Tongue (tissue), 2 donors: ENCODE measurements around the gene MAGI1. TPM values are rescaled to one million over a fixed set of nuclear protein-coding genes. Genes with fewer than 3 reads are reported as not detected.

Source experiments
- DNase-seq: peaks from one replicate; pipeline ENCODE4 v3.0.0-alpha.2; 2015
- total RNA-seq: library from RNA; depleted of rRNA; stranded (reverse); fragments of >200 nt; gene quantifications from one replicate; pipeline ENCODE4 v1.2.3, GENCODE V29; 2014

Gene MAGI1
- total RNA-seq, 1 donor from 2014 or later: 62.1 TPM

- DNase-seq: peak; percentile 48
Observed at GRCh38 chr3:65793495-65794200, 245.1 kb downstream of the MAGI1 start.

- DNase-seq: peak; percentile 45
Observed at GRCh38 chr3:65788461-65788860, 250.3 kb downstream of the MAGI1 start.

GRCh38 chr3:65787827-65788226 is 250.9 kb downstream of the MAGI1 start:
- DNase-seq: no peak

- DNase-seq: no peak
Observed at GRCh38 chr3:65787340-65787739, 251.4 kb downstream of the MAGI1 start.

GRCh38 chr3:65786890-65787289 is 251.8 kb downstream of the MAGI1 start:
- DNase-seq: no peak

- DNase-seq: peak; percentile 82
Observed at GRCh38 chr3:65785065-65785645, 253.6 kb downstream of the MAGI1 start.

- DNase-seq: no peak
Observed at GRCh38 chr3:65783117-65783516, 255.6 kb downstream of the MAGI1 start.

- no peak for DNase-seq
Observed at GRCh38 chr3:65781594-65781993, 257.1 kb downstream of the MAGI1 start.

- no peak for DNase-seq
Observed at GRCh38 chr3:65779390-65779789, 259.3 kb downstream of the MAGI1 start.

GRCh38 chr3:65778968-65779367 is 259.8 kb downstream of the MAGI1 start:
- DNase-seq: no peak

GRCh38 chr3:65777050-65777449 is 261.7 kb downstream of the MAGI1 start:
- DNase-seq: no peak

GRCh38 chr3:65776494-65776893 is 262.2 kb downstream of the MAGI1 start:
- peak; percentile 78 for DNase-seq

- no peak for DNase-seq
Observed at GRCh38 chr3:65776081-65776480, 262.6 kb downstream of the MAGI1 start.

GRCh38 chr3:65772758-65773157 is 266.0 kb downstream of the MAGI1 start:
- DNase-seq: no peak

GRCh38 chr3:65767551-65767950 is 271.2 kb downstream of the MAGI1 start:
- no peak for DNase-seq

- DNase-seq: no peak
Observed at GRCh38 chr3:65762235-65762580, 276.5 kb downstream of the MAGI1 start.

- no peak for DNase-seq
Observed at GRCh38 chr3:65761446-65762234, 277.1 kb downstream of the MAGI1 start.

- DNase-seq: peak; percentile 46
Observed at GRCh38 chr3:65758876-65759598, 279.7 kb downstream of the MAGI1 start.

- DNase-seq: no peak
Observed at GRCh38 chr3:65758438-65758837, 280.3 kb downstream of the MAGI1 start.

GRCh38 chr3:65752636-65753035 is 286.1 kb downstream of the MAGI1 start:
- DNase-seq: no peak

GRCh38 chr3:65751123-65751700 is 287.5 kb downstream of the MAGI1 start:
- peak; percentile 61 for DNase-seq

- DNase-seq: no peak
Observed at GRCh38 chr3:65749066-65749465, 289.7 kb downstream of the MAGI1 start.
